ENCODE results near the gene MAD2L2.

The MAD2L2 gene

DNA sequence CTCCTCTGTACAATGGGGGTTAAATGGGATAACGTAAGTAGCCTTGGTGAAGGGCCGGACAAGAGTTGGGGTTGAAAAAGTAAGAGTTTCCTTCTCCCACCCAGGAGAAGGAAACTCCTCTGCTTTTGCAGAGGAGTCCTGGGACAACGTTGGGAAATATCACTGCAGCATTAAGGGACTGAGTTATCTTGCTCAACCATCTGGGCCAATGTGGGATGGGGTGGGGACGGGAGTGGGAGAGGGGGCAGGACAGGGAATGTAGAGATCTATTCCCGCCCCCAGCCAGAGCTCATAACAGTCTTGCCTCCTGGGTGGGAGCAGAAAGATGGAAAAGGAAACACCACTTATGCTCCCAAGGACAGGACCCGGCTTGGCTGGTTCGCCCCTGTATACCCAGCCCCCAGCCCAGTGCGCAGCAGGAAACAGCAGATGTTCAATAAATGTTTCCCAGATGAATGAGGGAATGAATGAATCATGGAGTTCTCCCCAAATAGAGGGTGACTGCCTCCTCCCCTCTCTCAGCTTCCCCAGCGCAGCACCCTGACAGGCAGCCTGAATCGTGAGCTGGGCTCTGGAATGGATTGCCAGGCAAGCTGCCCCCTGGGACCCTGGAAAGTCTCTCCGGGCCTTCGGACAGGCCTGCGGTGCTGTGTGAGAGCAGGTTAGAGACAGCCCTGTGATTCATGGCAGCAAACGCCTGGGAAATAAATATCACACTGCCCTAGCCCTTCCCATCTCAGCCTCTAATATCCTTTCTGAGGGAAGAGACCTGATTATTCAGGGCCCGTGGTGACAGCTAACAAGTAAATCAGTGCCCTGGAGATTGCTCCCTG is 51.5 kb downstream of the MAD2L2 start:
- DNase-seq: no peak

DNA sequence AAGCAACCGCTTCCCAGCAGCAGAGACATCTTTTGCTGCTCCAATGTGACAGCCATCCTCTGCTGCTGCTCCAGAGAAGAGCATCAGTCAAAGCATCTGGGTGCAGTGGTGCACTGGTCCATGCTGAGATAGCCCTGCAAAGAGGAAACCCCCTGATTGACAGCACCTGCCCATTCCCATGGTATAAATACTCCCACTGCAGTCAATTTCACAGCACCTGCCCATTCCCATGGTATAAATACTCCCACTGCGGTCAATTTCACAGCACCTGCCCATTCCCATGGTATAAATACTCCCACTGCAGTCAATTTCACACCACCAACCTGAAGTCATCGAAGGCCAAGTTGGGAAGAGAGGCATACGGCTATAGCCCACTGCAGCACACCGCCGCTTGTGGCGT is 52.2 kb downstream of the MAD2L2 start:
- DNase-seq: no peak

- no peak for DNase-seq
These were observed 54.4 kb downstream of the MAD2L2 start for GRCh38 chr1:11626551-11626950.

Measured in central memory CD4-positive, alpha-beta T cell (primary cell).